Hematopoietic multipotent progenitor cell (in vitro differentiated cells): ENCODE results near the gene PPP2R2C. TPM values are rescaled to one million over a fixed set of nuclear protein-coding genes. Genes with fewer than 3 reads are reported as not detected.
A peak's percentile ranks its signal among the peaks of the same experiment; 100 is the strongest.

ENCODE experiments used
- DNase-seq, 3 donors: peaks; one replicate each; pipeline ENCODE4 v3.0.0-alpha.2; 2011 to 2015; ENCODE audit warnings: low read depth in 2 of 3, low spot score in 2 of 3
- total RNA-seq: library from RNA; depleted of rRNA; stranded (reverse); fragments of >200 nt; gene quantifications from one replicate; pipeline ENCODE4 v1.2.3, GENCODE V29; 2012

PPP2R2C gene
- total RNA-seq, 1 donor = under 0.01 TPM

GRCh38 chr4:6320663-6321062, 151.8 kb downstream of the PPP2R2C start:
- DNase-seq = no peak

- no peak for DNase-seq
Measured at GRCh38 chr4:6319530-6320150, 152.8 kb downstream of the PPP2R2C start.

GRCh38 chr4:6318206-6318605, 154.2 kb downstream of the PPP2R2C start:
- no peak for DNase-seq

- DNase-seq = no peak
Measured at GRCh38 chr4:6316461-6317003, 155.9 kb downstream of the PPP2R2C start.

- no peak for DNase-seq
Measured at GRCh38 chr4:6313216-6313615, 159.2 kb downstream of the PPP2R2C start.

- DNase-seq = no peak
Measured at GRCh38 chr4:6309777-6310176, 162.6 kb downstream of the PPP2R2C start.

GRCh38 chr4:6308899-6309643, 163.3 kb downstream of the PPP2R2C start:
- peak in 1 of 3 donors; percentile 27 for DNase-seq

- no peak for DNase-seq
Measured at GRCh38 chr4:6307891-6308290, 164.5 kb downstream of the PPP2R2C start.

GRCh38 chr4:6307230-6307629, 165.2 kb downstream of the PPP2R2C start:
- no peak for DNase-seq

GRCh38 chr4:6306299-6306698, 166.1 kb downstream of the PPP2R2C start:
- no peak for DNase-seq

GRCh38 chr4:6303943-6304342, 168.5 kb downstream of the PPP2R2C start:
- DNase-seq = no peak

- no peak for DNase-seq
Measured at GRCh38 chr4:6302869-6303268, 169.5 kb downstream of the PPP2R2C start.

GRCh38 chr4:6301732-6302442, 170.5 kb downstream of the PPP2R2C start:
- DNase-seq = no peak

GRCh38 chr4:6301051-6301731, 171.2 kb downstream of the PPP2R2C start:
- DNase-seq = no peak

- no peak for DNase-seq
Measured at GRCh38 chr4:6300359-6300758, 172.1 kb downstream of the PPP2R2C start.

- no peak for DNase-seq
Measured at GRCh38 chr4:6299875-6300274, 172.5 kb downstream of the PPP2R2C start.

GRCh38 chr4:6298852-6299251, 173.6 kb downstream of the PPP2R2C start:
- no peak for DNase-seq

- no peak for DNase-seq
Measured at GRCh38 chr4:6298035-6298434, 174.4 kb downstream of the PPP2R2C start.

- no peak for DNase-seq
Measured at GRCh38 chr4:6297266-6297815, 175.1 kb downstream of the PPP2R2C start.

GRCh38 chr4:6296026-6296425, 176.4 kb downstream of the PPP2R2C start:
- DNase-seq = no peak

GRCh38 chr4:6295495-6295894, 176.9 kb downstream of the PPP2R2C start:
- DNase-seq = no peak
